GM19238 (cell line): ENCODE measurements around the gene GUCY1A1.

Experiments
- DNase-seq: peaks from one replicate; pipeline ENCODE4 v3.0.0; 2011; ENCODE audit warnings: low spot score; ENCODE audit not compliant: insufficient read length

Gene GUCY1A1

DNA sequence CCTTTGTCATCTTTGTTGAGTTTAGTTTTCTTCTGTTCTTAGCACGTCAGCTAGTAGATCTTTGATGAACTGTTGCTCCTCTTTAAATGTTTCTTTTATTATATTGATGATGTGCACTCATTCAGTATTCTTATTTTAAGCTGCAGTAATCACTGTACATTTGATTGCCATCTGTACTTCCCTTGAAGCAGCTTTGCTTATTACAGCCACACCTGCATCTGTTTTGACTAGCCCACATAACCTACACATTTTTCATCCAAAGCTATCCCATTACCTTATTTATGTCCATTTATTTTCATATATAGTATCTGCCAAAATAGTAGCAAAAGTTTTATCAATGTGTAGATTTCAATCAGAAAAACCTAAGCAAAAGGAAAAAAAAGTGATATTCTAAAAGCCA lies 68.3 kb downstream of the GUCY1A1 start:
- DNase-seq, result no peak

GRCh38 chr4:155735496-155735895 lies 68.8 kb downstream of the GUCY1A1 start:
- DNase-seq, result no peak

GRCh38 chr4:155738548-155738947 lies 71.9 kb downstream of the GUCY1A1 start:
- DNase-seq, result no peak

GRCh38 chr4:155741546-155741945 lies 74.9 kb downstream of the GUCY1A1 start:
- no peak for DNase-seq

- no peak for DNase-seq
These were observed 75.8 kb downstream of the GUCY1A1 start for GRCh38 chr4:155742310-155743015.

GRCh38 chr4:155745984-155746383 lies 79.3 kb downstream of the GUCY1A1 start:
- no peak for DNase-seq

DNA sequence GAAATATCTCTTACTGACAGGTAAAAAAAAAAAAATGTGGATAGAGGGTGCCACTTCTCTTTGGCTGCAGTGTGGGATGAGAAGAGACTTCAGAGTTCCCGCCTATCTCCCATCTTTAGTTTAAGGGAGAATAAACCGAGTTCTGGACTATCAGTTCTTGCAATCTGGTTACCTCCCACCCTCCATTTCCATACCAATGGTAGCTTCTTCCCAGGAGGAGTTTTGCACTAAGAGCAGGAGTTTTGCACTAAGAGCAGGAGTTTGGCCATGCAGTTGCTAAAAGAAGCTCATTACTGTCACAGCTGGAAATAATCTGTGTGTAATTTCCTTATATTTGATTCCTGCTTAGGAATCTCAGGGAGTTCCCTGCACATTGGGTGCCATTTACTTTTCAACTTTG lies 81.4 kb downstream of the GUCY1A1 start:
- no peak for DNase-seq

GRCh38 chr4:155749041-155749440 lies 82.4 kb downstream of the GUCY1A1 start:
- no peak for DNase-seq

- DNase-seq, result no peak
These were observed 84.9 kb downstream of the GUCY1A1 start for GRCh38 chr4:155751569-155751968.

GRCh38 chr4:155757745-155758265 lies 91.2 kb downstream of the GUCY1A1 start:
- DNase-seq, result no peak

- peak; percentile 83 for DNase-seq
These were observed 92.1 kb downstream of the GUCY1A1 start, which contains the start of gene GUCY1B1 for GRCh38 chr4:155758481-155759371. TSS of gene GUCY1B1 (plus strand) at chr4:155759021. CDS start at chr4:155759141, 120 bp downstream.

GRCh38 chr4:155759372-155760252 lies 93.0 kb downstream of the GUCY1A1 start:
- DNase-seq, result peak; percentile 5

GRCh38 chr4:155761047-155761446 lies 94.4 kb downstream of the GUCY1A1 start:
- no peak for DNase-seq

- DNase-seq, result no peak
These were observed 95.3 kb downstream of the GUCY1A1 start for GRCh38 chr4:155761916-155762315.

DNA sequence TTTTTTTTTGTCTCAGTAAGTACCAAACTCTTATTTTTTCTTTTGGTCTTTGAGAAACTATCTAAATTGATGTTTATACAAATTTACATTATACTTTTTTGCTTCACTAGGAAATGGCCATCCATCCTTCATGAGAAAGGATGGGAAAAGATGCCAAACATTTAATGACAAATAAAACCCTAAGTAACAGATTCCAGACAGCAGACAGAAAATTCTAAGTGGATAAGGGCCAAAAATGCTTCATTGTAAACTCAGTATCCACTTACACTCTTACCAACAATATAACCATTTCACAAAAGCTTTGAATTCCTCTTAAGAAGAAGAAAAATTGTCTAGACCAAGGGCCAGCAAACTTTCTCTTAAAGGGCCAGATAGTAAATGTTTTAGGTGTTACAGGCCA lies 95.7 kb downstream of the GUCY1A1 start:
- DNase-seq, result no peak

DNA sequence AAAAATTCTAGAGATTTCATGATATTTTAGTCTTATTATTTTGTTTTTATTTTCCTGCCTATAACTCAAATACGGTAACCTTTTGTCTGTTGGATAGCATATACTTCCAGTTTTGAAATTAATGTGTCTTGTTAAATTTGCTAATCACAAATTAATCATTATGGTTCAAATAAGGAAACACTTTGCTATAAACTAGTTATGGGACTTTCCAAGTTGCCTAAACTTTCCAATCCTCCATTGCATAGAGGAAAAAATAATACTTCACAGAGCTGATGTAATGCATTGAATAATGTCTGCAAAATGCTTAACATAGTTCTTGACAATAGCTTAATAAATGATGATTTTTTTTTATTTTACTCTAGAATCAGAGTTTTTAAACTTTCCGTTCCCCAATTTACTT lies 96.9 kb downstream of the GUCY1A1 start:
- no peak for DNase-seq

GRCh38 chr4:155765149-155765548 lies 98.5 kb downstream of the GUCY1A1 start:
- DNase-seq, result no peak

DNA sequence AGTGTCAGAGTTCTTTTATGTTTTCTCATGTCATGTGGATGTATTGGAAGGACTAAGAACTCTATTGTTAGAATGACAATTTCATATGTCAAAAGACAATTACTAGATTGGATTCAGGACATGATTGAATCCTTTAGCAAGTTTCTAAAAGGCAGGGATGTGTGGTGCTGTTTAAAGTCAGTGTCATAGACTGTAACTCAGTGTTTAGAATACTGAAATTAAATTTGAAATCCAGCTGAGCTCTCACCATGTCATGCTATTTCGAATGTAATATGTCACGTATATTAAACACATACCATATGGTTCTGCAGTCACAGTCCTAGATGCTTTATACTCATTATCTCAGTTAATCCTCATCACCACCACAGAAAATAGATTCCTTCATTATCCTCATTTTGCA lies 100.0 kb downstream of the GUCY1A1 start:
- no peak for DNase-seq

- no peak for DNase-seq
These were observed 101.7 kb downstream of the GUCY1A1 start for GRCh38 chr4:155768370-155768769.

- DNase-seq, result no peak
These were observed 102.4 kb downstream of the GUCY1A1 start for GRCh38 chr4:155769090-155769489.

GRCh38 chr4:155772459-155773195 lies 106.0 kb downstream of the GUCY1A1 start:
- DNase-seq, result no peak
